ENCODE results near the gene ELMOD1.

GRCh38 chr11:107590460-107591377, at the start of gene ELMOD1:
- TF ChIP-seq CTCF (IDR thresholded peaks at IDR 0.05; ENCODE audit: low read depth, low read length, missing input control) (no peak), MAX (IDR thresholded peaks at IDR 0.05) (no peak), JUND (IDR thresholded peaks at IDR 0.05) (no peak), RAD21 (IDR thresholded peaks at IDR 0.05) (no peak), ZBTB33 (IDR thresholded peaks at IDR 0.05) (no peak), FOXA1 (IDR thresholded peaks at IDR 0.05) (no peak), GABPA (IDR thresholded peaks at IDR 0.05 in 1 of 2, conservative IDR thresholded peaks at IDR 0.05 in 1 of 2) (no peak), REST (IDR thresholded peaks at IDR 0.05) (no peak), SP1 (IDR thresholded peaks at IDR 0.05) (no peak), TAF1 (conservative IDR thresholded peaks at IDR 0.05) (no peak), RXRA (IDR thresholded peaks at IDR 0.05) (no peak), YY1 (IDR thresholded peaks at IDR 0.05) (no peak)
